Smooth muscle cell (in vitro differentiated cells): ENCODE measurements around the gene EPHB1. TPM values are rescaled to one million over a fixed set of nuclear protein-coding genes. Genes with fewer than 3 reads are reported as not detected.

Source experiments
- DNase-seq: peaks from one replicate; lab custom pipeline; 2025; ENCODE audit not compliant: unreplicated experiment; lab: John Stamatoyannopoulos, UW
- H2AFZ ChIP-seq: fragments of 200-600 bp; sonication (generic); 2 replicates; pipeline ENCODE4 v1.6.0; 2016; ENCODE audit warnings: antibody characterized with exemption, low read depth, mild to moderate bottlenecking
- H3F3A ChIP-seq: fragments of 200-600 bp; sonication (generic); 2 replicates; pipeline ENCODE4 v1.6.0; 2017; ENCODE audit warnings: antibody characterized with exemption, low read depth
- H3K27ac ChIP-seq: fragments of 200-600 bp; sonication (generic); 2 replicates; pipeline ENCODE4 v1.5.1; 2016; ENCODE audit warnings: low read depth, mild to moderate bottlenecking
- H3K27me3 ChIP-seq: fragments of 200-600 bp; sonication (generic); 2 replicates; pipeline ENCODE4 v1.6.1; 2016; ENCODE audit warnings: low read depth, mild to moderate bottlenecking
- H3K36me3 ChIP-seq: fragments of 200-600 bp; sonication (generic); 2 replicates; pipeline ENCODE4 v1.5.1; 2016; ENCODE audit warnings: low read depth
- H3K4me1 ChIP-seq: fragments of 200-600 bp; sonication (generic); 2 replicates; pipeline ENCODE4 v1.5.1; 2016; ENCODE audit warnings: low read depth
- H3K4me2 ChIP-seq: fragments of 200-600 bp; sonication (generic); 2 replicates; pipeline ENCODE4 v1.6.0; 2016; ENCODE audit warnings: mild to moderate bottlenecking
- H3K4me3 ChIP-seq: fragments of 200-600 bp; sonication (generic); 2 replicates; pipeline ENCODE4 v1.5.1; 2016; ENCODE audit warnings: mild to moderate bottlenecking
- H3K79me2 ChIP-seq: fragments of 200-600 bp; sonication (generic); 2 replicates; pipeline ENCODE4 v1.6.0; 2016; ENCODE audit warnings: low read depth, mild to moderate bottlenecking
- H3K9ac ChIP-seq: fragments of 200-600 bp; sonication (generic); 2 replicates; pipeline ENCODE4 v1.6.0; 2016; ENCODE audit warnings: low read depth
- H3K9me3 ChIP-seq: fragments of 200-600 bp; sonication (generic); replicated peaks from 2 replicates; pipeline ENCODE4 v1.5.1; 2016; ENCODE audit warnings: low read depth
- H4K20me1 ChIP-seq: fragments of 200-600 bp; sonication (generic); 2 replicates; pipeline ENCODE4 v1.6.0; 2016; ENCODE audit warnings: low read depth
- CTCF ChIP-seq: fragments of 200-600 bp; sonication (generic); IDR thresholded peaks from 2 replicates; pipeline ENCODE4 v1.5.1; 2017; ENCODE audit warnings: borderline replicate concordance, mild to moderate bottlenecking, antibody characterized with exemption; ENCODE audit not compliant: insufficient read depth, poor library complexity, severe bottlenecking
- WGBS: methylation state at CpG from one replicate; pipeline ENCODE4 v1.1.7; 2016; ENCODE audit warnings: low lambda C conversion rate; 5-methylcytosine and 5-hydroxymethylcytosine counted together
- polyA plus RNA-seq: library from polyadenylated mRNA; unstranded; fragments of >200 nt; fragmentation: Nextera tagmentation; extraction: Ambion mirVana; gene quantifications from 2 replicates; pipeline ENCODE4 v1.2.1, GENCODE V29; 2016
- total RNA-seq: library from RNA; depleted of rRNA; stranded (reverse); fragments of >200 nt; gene quantifications from 2 replicates; pipeline ENCODE4 v1.2.3, GENCODE V29; 2014

The EPHB1 gene
- total and polyA plus RNA-seq, 2 experiments from 2014 or later: 2.5 to 2.6 TPM

- no peaks in the 10 kb centered on the region for H3K36me3 ChIP-seq
- no peaks in the 10 kb centered on the region for H3K9me3 ChIP-seq
- DNase-seq: no peak
- H3K79me2 ChIP-seq: no peaks in the 10 kb centered on the region
- no peak overlapping the region for H3K4me3 ChIP-seq
- H3K4me2 ChIP-seq: no peak overlapping the region
- TF ChIP-seq CTCF: no peak
- no peak overlapping the region for H3K9ac ChIP-seq
- WGBS: 89% methylated on average over 4 of the region's 4 CpGs
- no peak overlapping the region for H3K27ac ChIP-seq
- H4K20me1 ChIP-seq: no peaks in the 10 kb centered on the region
- H2AFZ ChIP-seq: no peak overlapping the region
- no peaks in the 10 kb centered on the region for H3F3A ChIP-seq
- no peaks in the 10 kb centered on the region for H3K4me1 ChIP-seq
- H3K27me3 ChIP-seq: no peaks in the 10 kb centered on the region
Observed at GRCh38 chr3:135218782-135219181, 423.7 kb downstream of the EPHB1 start.

- 89% methylated on average over 5 of the region's 5 CpGs for WGBS
- H4K20me1 ChIP-seq: no peaks in the 10 kb centered on the region
- H3K4me1 ChIP-seq: no peaks in the 10 kb centered on the region
- no peak overlapping the region for H3K4me3 ChIP-seq
- no peaks in the 10 kb centered on the region for H3K36me3 ChIP-seq
- DNase-seq: no peak
- no peak for TF ChIP-seq CTCF
- no peak overlapping the region for H3K9ac ChIP-seq
- H3K9me3 ChIP-seq: no peaks in the 10 kb centered on the region
- H3K27me3 ChIP-seq: no peaks in the 10 kb centered on the region
- no peaks in the 10 kb centered on the region for H3F3A ChIP-seq
- H3K79me2 ChIP-seq: no peaks in the 10 kb centered on the region
- no peak overlapping the region for H2AFZ ChIP-seq
- H3K27ac ChIP-seq: no peak overlapping the region
- no peak overlapping the region for H3K4me2 ChIP-seq
Observed at GRCh38 chr3:135224815-135225362, 429.8 kb downstream of the EPHB1 start.

- Histone ChIP-seq H2AFZ (no peak overlapping the region), H3K9ac (no peak overlapping the region), H3K4me1 (no peaks in the 10 kb centered on the region), H3F3A (no peaks in the 10 kb centered on the region), H3K79me2 (no peaks in the 10 kb centered on the region), H3K4me2 (no peak overlapping the region), H3K4me3 (no peak overlapping the region), H4K20me1 (no peaks in the 10 kb centered on the region), H3K9me3 (no peaks in the 10 kb centered on the region), H3K27ac (no peak overlapping the region), H3K27me3 (no peaks in the 10 kb centered on the region), H3K36me3 (no peaks in the 10 kb centered on the region)
- DNase-seq: no peak
- 93% methylated on average over 6 of the region's 6 CpGs for WGBS
- TF ChIP-seq CTCF: no peak
Observed at GRCh38 chr3:135226057-135226456, 431.0 kb downstream of the EPHB1 start.

- H3K27me3 ChIP-seq: no peaks in the 10 kb centered on the region
- H3K36me3 ChIP-seq: no peaks in the 10 kb centered on the region
- no peak overlapping the region for H3K4me3 ChIP-seq
- H2AFZ ChIP-seq: no peak overlapping the region
- H3K9ac ChIP-seq: no peak overlapping the region
- peaks cover 5% of the 10 kb centered on the region for H3K4me1 ChIP-seq
- DNase-seq: no peak
- H4K20me1 ChIP-seq: no peaks in the 10 kb centered on the region
- H3K9me3 ChIP-seq: no peaks in the 10 kb centered on the region
- no peak overlapping the region for H3K27ac ChIP-seq
- H3F3A ChIP-seq: no peaks in the 10 kb centered on the region
- 91% methylated on average over 3 of the region's 3 CpGs for WGBS
- no peak for TF ChIP-seq CTCF
- no peaks in the 10 kb centered on the region for H3K79me2 ChIP-seq
- H3K4me2 ChIP-seq: no peak overlapping the region
Observed at GRCh38 chr3:135228201-135228600, 433.1 kb downstream of the EPHB1 start.
